CD4-positive, alpha-beta T cell treated with Interleukin-12 subunit alpha and Interleukin-12 subunit beta, for 1 hour (primary cell): ENCODE data around the gene TMEM132D.

ENCODE experiments used
- DNase-seq: peaks from one replicate; pipeline ENCODE4 v3.0.0-alpha.2; 2020

TMEM132D gene

GRCh38 chr12:129873111-129873832, 30.6 kb downstream of the TMEM132D start:
- DNase-seq, result no peak

GRCh38 chr12:129871991-129872972, 31.5 kb downstream of the TMEM132D start:
- DNase-seq, result no peak

GRCh38 chr12:129870796-129871195, 33.0 kb downstream of the TMEM132D start:
- no peak for DNase-seq

GRCh38 chr12:129870136-129870535, 33.7 kb downstream of the TMEM132D start:
- DNase-seq, result no peak

GRCh38 chr12:129868575-129868974, 35.2 kb downstream of the TMEM132D start:
- no peak for DNase-seq

- no peak for DNase-seq
These were observed 39.9 kb downstream of the TMEM132D start for GRCh38 chr12:129863938-129864337.

- DNase-seq, result no peak
These were observed 41.2 kb downstream of the TMEM132D start for GRCh38 chr12:129862561-129863175.

- DNase-seq, result no peak
These were observed 41.9 kb downstream of the TMEM132D start for GRCh38 chr12:129861951-129862350.

GRCh38 chr12:129854591-129854990, 49.2 kb downstream of the TMEM132D start:
- DNase-seq, result no peak

- DNase-seq, result no peak
These were observed 52.5 kb downstream of the TMEM132D start for GRCh38 chr12:129851296-129851695.

- DNase-seq, result no peak
These were observed 54.9 kb downstream of the TMEM132D start for GRCh38 chr12:129848876-129849275.

GRCh38 chr12:129847063-129847462, 56.8 kb downstream of the TMEM132D start:
- no peak for DNase-seq

- DNase-seq, result no peak
These were observed 59.1 kb downstream of the TMEM132D start for GRCh38 chr12:129844662-129845220.

- no peak for DNase-seq
These were observed 62.6 kb downstream of the TMEM132D start for GRCh38 chr12:129841251-129841650.

GRCh38 chr12:129840145-129840884, 63.5 kb downstream of the TMEM132D start:
- DNase-seq, result no peak

- DNase-seq, result no peak
These were observed 64.1 kb downstream of the TMEM132D start for GRCh38 chr12:129839679-129840078.

- no peak for DNase-seq
These were observed 72.5 kb downstream of the TMEM132D start for GRCh38 chr12:129831294-129831693.

- DNase-seq, result no peak
These were observed 73.0 kb downstream of the TMEM132D start for GRCh38 chr12:129830796-129831195.

GRCh38 chr12:129827866-129828384, 75.9 kb downstream of the TMEM132D start:
- DNase-seq, result no peak

GRCh38 chr12:129827102-129827865, 76.5 kb downstream of the TMEM132D start:
- no peak for DNase-seq

GRCh38 chr12:129826273-129826672, 77.6 kb downstream of the TMEM132D start:
- DNase-seq, result no peak
